ENCODE measurements around the gene TRRAP.

- TF ChIP-seq POLR2A (IDR thresholded peaks at IDR 0.05) (no peak), CTCF (IDR thresholded peaks at IDR 0.05) (no peak), POLR2AphosphoS5 (IDR thresholded peaks at IDR 0.05) (no peak)
Observed at GRCh38 chr7:99030951-99031350, 152.6 kb downstream of the TRRAP start.
